SK-N-MC (cell line): ENCODE measurements around the gene BCKDHB.

Experiments used
- EZH2 ChIP-seq: fragments of 200-600 bp; sonication (generic); IDR thresholded peaks from one replicate; pipeline ENCODE4 v1.6.1; 2017; ENCODE audit warnings: antibody characterized with exemption
- FOXP2 ChIP-seq: optimal IDR thresholded peaks from 2 replicates; pipeline ENCODE3; 2011; ENCODE audit warnings: mild to moderate bottlenecking, moderate library complexity; ENCODE audit not compliant: insufficient read depth; ENCODE audit errors: extremely low read length, control extremely low read depth
- POLR2AphosphoS5 ChIP-seq: IDR thresholded peaks from 2 replicates; pipeline ENCODE4 v1.6.1; 2012; ENCODE audit warnings: mild to moderate bottlenecking, low read depth, low read length, borderline replicate concordance

DNA sequence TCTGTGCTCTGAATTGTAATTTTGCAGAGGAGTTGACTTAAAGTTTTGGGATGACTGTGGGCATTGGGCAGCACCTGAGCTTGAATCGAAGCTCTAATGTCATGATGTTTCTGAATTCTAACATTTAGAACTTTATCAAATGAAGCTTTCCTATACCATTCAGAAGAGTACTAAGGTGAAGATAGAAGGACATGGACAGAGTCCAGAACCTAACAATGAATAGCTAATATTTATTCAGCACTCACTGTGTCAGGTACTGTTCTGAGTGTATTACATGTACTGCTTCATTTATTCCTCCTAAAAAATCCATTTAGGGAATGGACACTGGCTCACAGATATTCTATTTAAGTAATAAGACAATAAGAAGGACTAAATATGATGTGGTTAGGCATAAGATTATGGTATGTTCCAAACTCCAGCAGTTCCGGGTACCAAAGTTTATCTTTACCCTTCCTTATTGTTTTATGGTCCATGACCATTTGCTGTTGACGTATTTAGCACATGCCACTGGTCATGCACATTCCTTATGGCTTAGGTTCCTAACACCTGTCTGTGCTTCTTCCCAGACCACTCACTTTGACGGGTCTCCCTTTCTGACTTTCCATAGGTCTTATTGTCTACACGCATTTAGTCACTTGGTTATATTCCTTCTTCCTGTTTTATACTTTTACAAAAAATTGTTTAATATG, 20.3 kb downstream of the BCKDHB start:
- TF ChIP-seq EZH2 (no peak), POLR2AphosphoS5 (no peak), FOXP2 (no peak)
